ENCODE measurements around the gene WRAP53.

Gene WRAP53

DNA sequence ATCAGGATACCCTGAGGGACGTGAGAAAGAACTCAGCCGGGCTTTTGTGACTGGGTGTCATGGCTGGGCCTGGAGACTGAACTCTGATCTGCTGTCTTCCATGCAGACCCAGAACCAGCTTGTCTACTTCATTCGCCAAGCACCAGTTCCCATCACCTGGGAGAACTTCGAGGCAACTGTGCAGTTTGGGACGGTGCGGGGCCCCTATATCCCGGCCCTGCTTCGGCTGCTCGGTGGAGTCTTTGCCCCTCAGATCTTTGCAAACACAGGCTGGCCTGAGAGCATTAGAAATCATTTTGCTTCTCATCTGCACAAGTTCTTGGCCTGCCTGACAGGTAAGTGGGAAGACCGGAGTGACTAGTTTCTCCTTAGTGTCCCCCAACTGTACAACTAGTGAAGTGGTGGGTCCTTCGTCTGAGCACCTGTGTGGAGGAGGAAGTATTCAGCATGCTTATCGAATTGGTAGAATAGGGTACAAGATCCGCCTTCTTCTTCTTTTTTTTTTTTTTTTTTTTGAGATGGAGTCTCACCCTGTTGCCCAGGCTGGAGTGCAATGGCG lies 44.8 kb downstream of the WRAP53 start:
- FAIRE-seq: no peak
- TF ChIP-seq SPI1 (IDR thresholded peaks at IDR 0.05; ENCODE audit: low read depth, low read length): no peak
- DNase-seq (ENCODE audit: insufficient read length, low spot score): no peak

DNA sequence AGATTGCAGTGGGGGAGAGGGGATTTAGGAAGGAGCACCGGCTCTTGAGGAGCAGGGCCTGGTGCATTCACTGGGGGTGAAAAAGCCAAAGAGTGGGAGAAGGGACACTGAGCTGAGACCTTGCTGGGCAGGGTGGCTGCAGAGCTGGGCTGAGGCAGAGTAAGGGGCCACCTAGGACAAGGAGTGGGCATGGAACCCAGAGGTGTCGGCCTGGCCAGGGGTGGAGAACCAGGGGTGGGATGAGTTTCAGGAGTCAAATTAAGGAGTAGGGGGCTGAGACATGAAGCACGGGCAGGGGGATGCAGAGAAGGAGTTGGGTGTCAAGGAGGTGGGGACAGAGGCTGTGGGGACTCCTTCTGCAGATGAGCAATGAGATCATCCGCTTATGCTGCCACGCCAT lies 49.3 kb downstream of the WRAP53 start:
- no peak for FAIRE-seq
- DNase-seq (ENCODE audit: insufficient read length, low spot score): no peak
- TF ChIP-seq POLR2A (IDR thresholded peaks at IDR 0.05; ENCODE audit: low read depth, low read length) (no peak), POLR2AphosphoS5 (IDR thresholded peaks at IDR 0.05; ENCODE audit: low read depth, low read length) (no peak), PAX5 (IDR thresholded peaks at IDR 0.05; ENCODE audit: insufficient read depth, low read length, severe bottlenecking) (no peak), POU2F2 (IDR thresholded peaks at IDR 0.05; ENCODE audit: low read depth, low read length) (no peak)

DNA sequence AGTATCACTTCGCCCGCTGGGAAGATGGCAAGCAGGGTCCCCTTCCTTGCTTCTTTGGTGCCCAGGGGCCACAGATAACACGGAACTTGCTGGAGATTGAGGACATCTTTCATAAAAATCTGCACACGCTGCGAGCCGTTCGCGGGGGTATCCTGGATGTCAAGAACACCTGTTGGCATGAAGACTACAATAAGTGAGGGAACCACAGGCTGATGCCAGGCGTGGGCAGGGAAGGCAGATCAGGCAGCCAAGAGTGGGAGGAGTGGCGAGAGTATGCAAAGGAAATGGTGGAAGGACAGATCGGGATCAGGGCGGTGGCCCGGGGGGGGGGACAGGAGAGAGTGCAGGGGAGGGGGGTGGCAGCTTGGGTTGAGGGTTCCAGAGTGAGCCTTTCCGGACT lies 51.5 kb downstream of the WRAP53 start:
- FAIRE-seq (no peak), DNase-seq (ENCODE audit: insufficient read length, low spot score) (no peak)
- no peak for TF ChIP-seq POLR2AphosphoS5 (IDR thresholded peaks at IDR 0.05; ENCODE audit: low read depth, low read length)
- TF ChIP-seq PAX5 (IDR thresholded peaks at IDR 0.05; ENCODE audit: insufficient read depth, low read length, severe bottlenecking): no peak
- TF ChIP-seq POU2F2 (IDR thresholded peaks at IDR 0.05; ENCODE audit: low read depth, low read length): no peak
- TF ChIP-seq POLR2A (IDR thresholded peaks at IDR 0.05; ENCODE audit: low read depth, low read length): no peak
- TF ChIP-seq TAF1 (IDR thresholded peaks at IDR 0.05; ENCODE audit: low read depth, low read length): no peak
- TF ChIP-seq SPI1 (IDR thresholded peaks at IDR 0.05; ENCODE audit: low read depth, low read length): no peak

DNA sequence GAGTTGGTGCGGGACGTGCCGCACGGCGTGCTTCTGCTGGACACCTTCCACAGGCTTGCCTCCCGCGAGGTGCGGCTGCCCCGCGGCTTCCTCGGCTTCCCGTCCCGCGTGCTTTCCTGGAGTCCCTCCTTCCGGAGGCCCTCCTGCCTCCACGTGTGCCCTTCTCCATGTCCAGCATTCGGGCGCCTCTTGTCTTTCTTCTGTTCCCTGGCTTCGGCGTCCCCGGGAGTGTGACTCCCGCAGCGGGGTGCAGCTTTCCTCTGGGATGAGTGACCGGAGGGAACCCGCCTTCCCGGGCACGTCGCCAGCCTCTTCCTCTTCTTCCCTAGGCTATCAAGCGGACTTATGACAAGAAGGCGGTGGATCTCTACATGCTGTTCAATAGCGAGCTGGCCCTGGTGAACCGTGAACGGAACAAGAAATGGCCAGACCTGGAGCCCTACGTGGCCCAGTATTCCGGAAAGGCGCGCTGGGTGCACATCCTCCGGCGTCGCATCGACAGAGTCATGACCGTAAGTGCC lies 52.3 kb downstream of the WRAP53 start:
- TF ChIP-seq SPI1 (IDR thresholded peaks at IDR 0.05; ENCODE audit: low read depth, low read length) (no peak), POLR2A (IDR thresholded peaks at IDR 0.05; ENCODE audit: low read depth, low read length) (no peak), POU2F2 (IDR thresholded peaks at IDR 0.05; ENCODE audit: low read depth, low read length) (no peak), TAF1 (IDR thresholded peaks at IDR 0.05; ENCODE audit: low read depth, low read length) (no peak), PAX5 (IDR thresholded peaks at IDR 0.05; ENCODE audit: insufficient read depth, low read length, severe bottlenecking) (no peak), POLR2AphosphoS5 (IDR thresholded peaks at IDR 0.05; ENCODE audit: low read depth, low read length) (no peak)
- FAIRE-seq (no peak), DNase-seq (ENCODE audit: insufficient read length, low spot score) (no peak)

DNA sequence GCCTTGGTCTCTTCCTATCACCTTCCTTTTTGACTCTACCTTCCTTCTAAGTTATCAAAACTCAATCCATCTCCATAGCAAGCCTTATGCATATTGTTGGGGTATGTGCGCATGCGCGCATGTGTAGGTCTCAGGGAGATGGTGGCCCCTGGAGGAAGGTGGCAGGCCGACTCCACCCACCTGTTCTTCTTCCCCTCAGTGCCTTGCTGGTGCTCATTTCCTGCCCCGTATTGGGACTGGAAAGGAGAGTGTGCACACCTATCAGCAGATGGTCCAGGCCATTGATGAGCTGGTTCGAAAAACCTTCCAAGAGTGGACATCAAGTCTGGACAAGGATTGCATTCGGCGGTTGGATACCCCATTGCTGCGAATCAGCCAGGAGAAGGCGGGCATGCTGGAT lies 54.5 kb downstream of the WRAP53 start:
- DNase-seq (ENCODE audit: insufficient read length, low spot score): no peak
- no peak for FAIRE-seq
- TF ChIP-seq TAF1 (IDR thresholded peaks at IDR 0.05; ENCODE audit: low read depth, low read length) (no peak), SPI1 (IDR thresholded peaks at IDR 0.05; ENCODE audit: low read depth, low read length) (no peak), POLR2AphosphoS5 (IDR thresholded peaks at IDR 0.05; ENCODE audit: low read depth, low read length) (no peak)

DNA sequence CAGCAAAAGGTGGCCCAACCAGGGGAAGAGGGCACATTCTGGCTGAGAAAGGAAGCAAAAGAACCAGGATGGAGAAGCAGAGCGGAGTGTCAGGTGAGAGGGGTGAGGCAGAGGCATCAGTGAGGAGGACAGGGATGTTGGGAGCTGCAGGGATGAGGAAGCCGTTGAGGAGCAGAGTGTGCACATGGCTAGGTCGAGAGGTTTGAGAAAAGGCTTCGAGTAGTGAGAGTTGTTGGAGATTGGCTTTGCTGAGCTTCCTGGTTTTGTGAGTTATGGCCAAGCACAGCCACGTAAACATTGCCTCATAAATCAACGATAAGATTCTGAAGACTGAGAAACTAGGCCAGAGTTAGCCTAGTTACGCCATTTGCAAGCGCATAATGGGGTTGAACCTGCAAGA lies 56.1 kb downstream of the WRAP53 start:
- DNase-seq (ENCODE audit: insufficient read length, low spot score) (no peak), FAIRE-seq (no peak)

DNA sequence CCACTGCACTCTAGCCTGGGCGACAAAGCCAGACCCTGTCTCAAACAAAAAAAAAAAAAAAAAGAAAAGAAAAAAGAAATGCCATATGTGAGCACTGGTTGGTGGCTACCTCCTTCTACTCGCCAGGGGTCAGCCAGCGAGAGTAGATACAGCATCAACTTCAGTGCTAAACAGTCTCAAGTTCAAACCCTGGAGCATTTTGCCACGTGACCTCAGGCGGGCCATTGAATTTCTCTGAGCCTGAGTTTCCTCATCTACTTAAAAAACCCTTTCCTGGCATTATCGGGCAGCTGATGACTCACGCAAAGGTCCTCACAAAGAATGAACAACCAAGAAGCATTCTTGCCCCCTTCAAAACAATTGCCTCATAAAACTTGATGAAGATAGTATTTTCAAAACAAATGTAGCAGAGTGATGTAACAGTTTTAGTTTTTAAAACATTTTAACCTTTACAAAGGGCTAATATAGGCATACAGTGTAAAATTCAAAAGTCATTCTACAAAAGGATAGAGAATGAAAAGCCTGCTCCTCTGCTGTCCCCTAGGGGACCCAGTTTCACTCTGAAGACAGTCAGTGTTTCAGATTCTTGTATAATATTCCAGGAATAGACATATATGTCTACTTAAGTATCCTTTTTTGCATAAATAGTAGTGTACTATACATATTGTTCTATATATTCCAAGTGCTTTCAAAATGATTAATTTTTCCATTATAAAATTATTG lies 57.6 kb downstream of the WRAP53 start:
- TF ChIP-seq POLR2AphosphoS5 (IDR thresholded peaks at IDR 0.05; ENCODE audit: low read depth, low read length): no peak
- FAIRE-seq: no peak
- DNase-seq (ENCODE audit: insufficient read length, low spot score): no peak

More for the DNA sequence above, 56.1 kb downstream of the WRAP53 start:
- TF ChIP-seq SPI1 (IDR thresholded peaks at IDR 0.05; ENCODE audit: low read depth, low read length) (no peak), PAX5 (IDR thresholded peaks at IDR 0.05; ENCODE audit: insufficient read depth, low read length, severe bottlenecking) (no peak), TAF1 (IDR thresholded peaks at IDR 0.05; ENCODE audit: low read depth, low read length) (no peak), POLR2A (IDR thresholded peaks at IDR 0.05; ENCODE audit: low read depth, low read length) (no peak), POLR2AphosphoS5 (IDR thresholded peaks at IDR 0.05; ENCODE audit: low read depth, low read length) (no peak), POU2F2 (IDR thresholded peaks at IDR 0.05; ENCODE audit: low read depth, low read length) (no peak)

DNA sequence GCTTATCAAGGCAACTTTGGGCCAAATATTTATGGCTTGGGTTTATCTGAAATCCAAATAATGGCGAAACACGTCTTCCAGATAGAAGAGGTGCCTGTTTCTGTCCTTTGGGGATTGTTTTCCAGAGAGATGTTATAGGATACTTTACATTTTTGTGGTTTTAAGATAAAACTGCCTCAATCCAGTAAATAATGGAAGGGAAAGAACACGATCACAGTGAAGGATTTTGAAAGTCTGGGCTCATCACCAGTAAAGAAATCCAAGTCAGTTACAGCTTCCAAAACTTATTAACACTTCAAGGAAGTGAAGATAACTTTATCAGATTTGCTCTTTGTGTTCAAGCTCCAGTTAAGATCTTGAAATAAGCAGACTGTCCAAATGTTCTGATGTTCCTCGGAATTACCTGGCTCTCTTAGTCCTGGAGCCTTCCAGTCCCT lies 59.4 kb downstream of the WRAP53 start:
- no peak for DNase-seq (ENCODE audit: insufficient read length, low spot score)
- FAIRE-seq: no peak
- no peak for TF ChIP-seq POLR2AphosphoS5 (IDR thresholded peaks at IDR 0.05; ENCODE audit: low read depth, low read length)

DNA sequence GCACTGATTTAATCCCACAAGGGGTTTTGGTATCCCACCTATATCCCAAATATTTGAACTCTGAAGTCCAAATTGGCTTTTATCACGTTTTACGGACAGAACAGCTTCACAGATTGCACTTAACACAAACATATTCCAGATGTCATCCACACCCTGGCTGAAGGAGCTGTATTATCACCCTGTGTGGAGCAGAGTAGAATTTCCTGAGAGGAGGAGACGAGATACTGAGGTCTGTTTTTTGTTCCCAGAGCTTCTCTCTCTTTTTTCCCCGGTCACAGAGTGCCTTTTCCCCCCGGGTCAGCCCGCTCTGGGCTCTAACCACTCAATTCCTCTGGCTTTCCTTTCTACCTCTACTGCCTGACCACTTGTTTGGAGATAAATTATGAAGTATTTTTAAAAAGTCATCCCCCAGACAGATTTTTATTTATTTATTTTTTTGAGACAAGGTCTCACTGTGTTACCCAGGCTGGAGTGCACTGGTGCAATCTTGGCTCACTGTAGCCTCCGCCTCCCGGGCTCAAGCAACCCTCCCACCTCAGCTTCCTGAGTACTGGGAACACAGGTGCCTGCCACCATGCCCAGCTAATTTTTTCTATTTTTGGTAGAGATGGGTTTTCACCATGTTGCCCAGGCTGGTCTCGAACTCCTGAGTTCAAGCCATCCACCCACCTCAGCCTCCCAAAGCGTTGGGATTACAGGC lies 59.9 kb downstream of the WRAP53 start:
- DNase-seq (ENCODE audit: insufficient read length, low spot score): no peak
- TF ChIP-seq SPI1 (IDR thresholded peaks at IDR 0.05; ENCODE audit: low read depth, low read length) (no peak), TAF1 (IDR thresholded peaks at IDR 0.05; ENCODE audit: low read depth, low read length) (no peak), POLR2A (IDR thresholded peaks at IDR 0.05; ENCODE audit: low read depth, low read length) (no peak), POLR2AphosphoS5 (IDR thresholded peaks at IDR 0.05; ENCODE audit: low read depth, low read length) (no peak), POU2F2 (IDR thresholded peaks at IDR 0.05; ENCODE audit: low read depth, low read length) (no peak), PAX5 (IDR thresholded peaks at IDR 0.05; ENCODE audit: insufficient read depth, low read length, severe bottlenecking) (no peak)
- no peak for FAIRE-seq

DNA sequence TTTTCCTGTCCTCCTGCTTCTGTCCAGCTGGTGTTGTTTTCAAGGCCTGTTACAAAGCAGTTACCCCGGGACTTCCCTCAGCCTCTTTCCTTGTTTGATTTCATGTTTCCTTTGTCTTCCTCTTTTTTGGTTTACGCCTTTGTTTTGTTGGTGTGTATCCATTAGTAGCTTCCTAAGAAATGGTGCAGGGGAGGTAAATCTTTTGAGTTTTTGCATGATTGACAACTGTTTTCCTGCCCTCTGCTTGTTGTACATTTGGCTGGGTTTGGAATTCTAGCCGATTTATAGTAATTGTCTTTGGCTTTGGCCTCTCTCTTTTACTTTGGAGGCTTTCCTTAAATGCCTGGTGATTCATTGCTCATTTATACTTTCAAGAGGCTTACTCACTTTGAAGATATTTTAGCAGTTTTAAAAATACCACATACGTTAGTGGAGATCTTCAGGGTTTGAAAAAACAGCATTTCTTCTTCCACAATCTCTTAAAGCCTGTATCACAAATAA lies 62.1 kb downstream of the WRAP53 start:
- TF ChIP-seq POLR2AphosphoS5 (IDR thresholded peaks at IDR 0.05; ENCODE audit: low read depth, low read length) (no peak), TAF1 (IDR thresholded peaks at IDR 0.05; ENCODE audit: low read depth, low read length) (no peak), POLR2A (IDR thresholded peaks at IDR 0.05; ENCODE audit: low read depth, low read length) (no peak), SPI1 (IDR thresholded peaks at IDR 0.05; ENCODE audit: low read depth, low read length) (no peak), POU2F2 (IDR thresholded peaks at IDR 0.05; ENCODE audit: low read depth, low read length) (no peak), PAX5 (IDR thresholded peaks at IDR 0.05; ENCODE audit: insufficient read depth, low read length, severe bottlenecking) (no peak)
- no peak for FAIRE-seq
- DNase-seq (ENCODE audit: insufficient read length, low spot score): no peak

Measured in GM12891 (cell line).